Activated CD8-positive, alpha-beta memory T cell treated with anti-CD3 and anti-CD28 coated beads for 36 hours (primary cell): ENCODE data around the gene OBP2B. TPM values are rescaled to one million over a fixed set of nuclear protein-coding genes. Genes with fewer than 3 reads are reported as not detected.
"Not testable (repeated sequence)": the region's sequence is repeated elsewhere in the genome, so short reads cannot be mapped to it uniquely, and the experiment has no call there.

Source experiments
- CTCF ChIA-PET: fragments of 350-600 bp; sonication (Branson Sonifier 250); formaldehyde crosslinking; loops from one replicate; lab custom pipeline; 2021; ENCODE audit warnings: antibody characterized with exemption; lab: Charles Lee
- POLR2A ChIA-PET: fragments of 350-600 bp; sonication (Branson Sonifier 250); formaldehyde crosslinking; loops from one replicate; lab custom pipeline; 2021; ENCODE audit warnings: antibody characterized with exemption; lab: Charles Lee
- total RNA-seq, 2 experiments: library from RNA; stranded (reverse); gene quantifications; one replicate each; pipeline ENCODE4 v1.2.3, GENCODE V29; 2021

The OBP2B gene
- total RNA-seq, 2 experiments from 2014 or later: not detected

DNA sequence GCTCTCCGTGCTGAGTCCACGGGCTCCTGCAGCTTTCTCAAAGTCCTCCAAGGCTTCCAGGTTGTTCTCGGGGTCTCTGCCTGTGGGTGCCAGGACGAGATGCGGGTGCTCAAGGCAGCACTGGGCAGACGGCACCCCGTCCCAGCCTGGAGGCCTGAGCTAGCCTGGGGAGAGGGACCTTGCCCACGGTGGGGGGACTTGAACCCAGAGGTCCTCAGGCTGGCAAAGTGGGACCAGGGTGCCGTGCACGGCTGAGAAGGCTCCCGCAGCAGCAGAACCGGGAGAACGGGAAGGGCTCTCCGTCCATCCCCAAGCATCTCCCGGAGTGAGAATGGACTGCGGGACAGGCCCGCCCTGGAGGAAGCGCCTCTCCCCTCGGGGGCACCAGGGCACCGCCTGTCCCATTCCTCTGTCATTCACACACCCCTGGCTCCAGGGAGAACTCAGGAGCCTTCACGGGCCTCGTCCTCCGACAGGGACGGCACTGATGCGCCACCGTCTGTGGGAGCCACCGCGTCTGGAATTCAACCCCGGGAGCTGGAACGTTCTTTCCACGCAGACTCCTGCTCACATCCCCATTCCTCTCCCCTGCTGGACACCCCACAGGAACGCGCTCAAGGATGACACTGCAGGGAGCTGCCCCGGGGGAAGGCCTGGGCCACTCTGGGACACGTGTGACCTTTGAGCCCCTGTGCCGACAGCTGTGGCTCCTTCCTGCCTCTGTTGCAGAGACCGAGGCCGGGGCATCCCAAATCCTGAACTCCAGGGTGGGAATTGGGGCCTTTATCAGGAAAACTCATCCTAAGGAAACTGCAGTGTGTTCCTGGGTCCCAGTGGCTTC, 16.3 kb upstream of the OBP2B start:
- CTCF ChIA-PET: no interaction called here
- POLR2A ChIA-PET: no interaction called here

DNA sequence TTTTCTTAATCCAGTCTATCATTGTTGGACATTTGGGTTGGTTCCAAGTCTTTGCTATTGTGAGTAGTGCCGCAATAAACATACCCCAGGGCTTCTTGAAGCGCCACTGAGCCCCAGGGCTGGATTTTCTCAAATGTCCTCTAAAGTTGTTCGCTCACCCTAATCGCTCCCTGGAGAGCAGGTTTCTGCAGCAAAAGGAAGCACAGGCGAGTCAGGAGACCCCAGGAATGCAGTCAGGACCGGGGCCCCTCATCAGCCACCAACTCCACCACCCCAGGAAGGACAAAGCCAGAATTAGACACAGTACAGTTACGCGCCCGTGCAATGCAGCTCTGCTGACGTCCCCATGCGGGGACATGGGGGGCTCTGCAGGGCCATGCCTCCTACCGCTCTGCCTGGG, 15.7 kb upstream of the OBP2B start:
- ChIA-PET POLR2A (no interaction called here), CTCF (no interaction called here)

DNA sequence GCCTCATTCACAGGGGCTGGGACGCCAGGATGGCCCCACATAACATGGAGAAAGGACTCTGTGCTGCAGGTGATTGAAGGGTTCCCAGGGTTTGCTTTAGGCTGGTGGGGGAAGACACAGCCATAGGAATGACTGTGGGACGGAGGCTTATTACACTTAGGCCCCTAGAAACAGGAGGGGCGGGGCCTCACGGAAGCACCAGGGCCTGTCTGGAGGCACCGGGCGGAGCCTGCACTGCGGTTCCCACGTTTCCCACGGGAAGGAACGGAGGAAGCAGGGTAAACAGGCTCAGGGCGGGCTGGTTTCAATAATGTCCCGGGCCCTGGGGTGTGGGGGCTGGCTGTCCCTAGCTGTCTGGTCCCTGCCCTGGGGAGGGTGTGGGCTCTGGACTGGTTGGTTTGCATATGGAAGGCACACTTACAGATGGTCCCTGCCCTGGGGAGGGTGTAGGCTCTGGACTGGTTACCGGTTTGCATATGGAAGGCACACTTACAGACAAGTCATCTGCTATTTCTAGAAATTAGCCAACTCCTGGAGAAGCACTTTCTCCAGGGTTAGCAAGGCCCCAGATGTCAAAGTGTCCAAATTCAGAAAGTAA, 14.2 kb upstream of the OBP2B start:
- POLR2A ChIA-PET, CTCF ChIA-PET: not testable (repeated sequence)

DNA sequence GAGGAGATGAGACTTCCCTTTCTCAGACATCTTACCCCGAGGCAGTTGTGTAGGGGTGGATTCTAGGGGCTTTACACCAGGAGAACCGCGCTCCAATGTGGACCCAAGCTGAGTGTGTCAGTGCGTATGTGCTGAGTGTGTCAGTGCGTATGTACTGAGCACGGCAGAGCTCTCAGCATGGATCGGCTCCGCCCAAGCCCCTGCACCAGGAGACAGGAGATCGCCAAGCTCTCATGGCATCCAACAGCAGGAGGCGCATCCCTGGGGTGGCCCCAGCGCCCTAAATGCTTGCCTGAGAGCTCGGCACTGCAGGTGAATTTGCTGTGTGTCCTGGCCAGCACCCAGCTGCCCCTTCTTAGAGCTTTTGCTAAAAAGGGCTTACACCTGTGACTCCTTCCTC, 12.9 kb upstream of the OBP2B start:
- POLR2A ChIA-PET, CTCF ChIA-PET: not testable (repeated sequence)

DNA sequence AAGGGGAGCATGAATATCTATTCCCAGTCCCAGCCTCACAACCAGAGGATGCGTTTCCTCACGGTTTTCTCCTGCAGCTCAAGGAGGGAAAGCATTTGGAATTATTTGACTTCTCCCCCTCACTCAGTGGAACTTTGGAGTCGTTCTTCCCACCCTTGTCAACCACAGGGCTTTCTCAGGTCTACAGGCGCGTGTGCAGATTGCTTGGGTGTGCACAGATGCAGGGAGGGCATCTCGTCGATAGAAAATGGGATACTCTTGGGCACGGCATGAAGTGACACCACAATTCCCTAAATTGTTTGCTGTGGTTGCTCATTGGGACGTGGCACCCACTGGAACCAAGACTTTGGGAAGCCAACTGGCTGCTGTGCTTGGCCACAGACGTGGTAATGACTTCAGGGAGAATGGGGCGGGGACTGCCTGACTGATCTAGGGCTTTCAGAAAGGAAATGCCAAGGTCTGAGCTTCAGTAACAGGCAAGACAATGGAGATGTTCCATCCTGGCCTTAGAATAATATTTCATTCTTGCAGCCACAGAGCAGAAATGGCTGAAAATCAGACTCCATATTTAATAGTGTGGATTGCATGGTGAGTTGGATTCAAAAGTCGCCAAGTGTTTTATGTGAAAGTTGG, 12.2 kb upstream of the OBP2B start:
- ChIA-PET CTCF (no interaction called here), POLR2A (no interaction called here)

DNA sequence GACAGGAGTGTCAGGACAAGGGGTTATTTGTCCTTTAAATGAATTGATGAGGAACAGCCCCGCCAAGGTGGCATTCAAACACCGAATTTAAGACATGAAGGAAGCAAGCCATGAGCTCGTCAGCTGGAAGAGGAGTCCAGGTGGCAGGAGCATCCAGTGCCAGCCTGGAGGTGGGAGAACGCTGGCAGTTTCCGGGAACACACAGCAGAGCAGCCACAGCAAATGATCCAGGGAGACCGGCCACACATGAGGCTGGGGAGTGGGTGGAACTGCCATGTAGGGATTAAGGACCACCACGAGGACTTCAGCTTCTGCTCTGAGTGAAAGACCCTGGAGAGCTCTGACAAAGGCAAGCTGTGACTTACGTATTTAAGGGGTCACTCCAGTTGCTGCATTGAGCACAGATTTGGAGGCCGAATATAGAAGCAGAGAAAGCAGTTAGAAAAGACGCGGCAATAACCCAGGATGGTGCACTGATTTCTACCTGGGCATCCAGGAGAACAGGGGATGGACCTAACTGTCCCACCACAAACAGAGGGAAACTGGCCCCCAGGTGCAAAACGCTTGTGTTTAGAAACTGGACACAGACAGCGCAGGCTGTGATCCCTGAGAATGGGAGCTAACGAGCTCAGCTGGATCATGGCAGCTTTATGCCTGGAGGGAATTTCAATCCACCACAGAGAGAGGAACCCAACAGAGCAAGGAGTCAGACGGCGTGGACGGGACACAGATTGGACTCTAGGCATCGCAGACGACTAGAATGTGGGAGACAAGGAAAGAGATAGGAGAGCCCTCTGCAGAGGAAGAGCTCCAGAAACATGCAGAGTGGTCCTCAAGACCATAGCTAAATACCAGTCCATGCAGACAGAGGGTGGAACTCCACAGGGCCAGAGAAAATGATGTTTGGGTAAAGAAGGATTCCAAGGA, 9.3 kb upstream of the OBP2B start:
- POLR2A ChIA-PET, CTCF ChIA-PET: not testable (repeated sequence)

DNA sequence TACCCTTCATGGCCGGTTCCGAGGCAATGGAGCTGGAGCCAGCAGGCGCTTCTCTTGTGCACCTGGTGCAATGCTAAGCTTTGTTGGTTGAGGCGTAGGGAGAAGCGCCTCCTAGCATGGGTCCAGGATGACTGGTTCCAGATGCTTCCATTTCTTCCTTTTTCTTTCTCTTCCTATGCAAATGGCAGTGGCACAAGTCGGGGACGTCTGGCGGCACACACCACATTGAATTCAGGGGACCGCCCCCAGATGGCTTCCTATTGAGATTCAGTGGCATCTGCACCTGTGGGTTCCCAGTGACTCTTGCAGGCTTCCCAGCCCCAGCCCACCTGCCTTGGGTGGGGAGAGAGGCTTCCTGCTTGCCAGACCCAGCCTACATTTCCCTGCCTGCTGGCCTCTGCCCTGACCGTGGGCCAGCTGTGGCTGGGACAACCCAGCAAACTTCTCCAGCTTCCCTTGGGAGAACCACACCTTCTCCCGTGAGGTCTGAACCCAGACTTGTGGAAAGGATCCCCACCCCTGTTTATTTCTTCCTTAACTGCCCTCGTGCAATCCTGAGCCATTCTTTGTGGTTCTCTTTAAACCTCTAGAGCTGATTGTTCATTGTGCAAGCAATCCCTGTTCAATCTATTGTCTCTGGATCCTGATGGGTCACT, 8.4 kb upstream of the OBP2B start:
- POLR2A ChIA-PET, CTCF ChIA-PET: not testable (repeated sequence)

DNA sequence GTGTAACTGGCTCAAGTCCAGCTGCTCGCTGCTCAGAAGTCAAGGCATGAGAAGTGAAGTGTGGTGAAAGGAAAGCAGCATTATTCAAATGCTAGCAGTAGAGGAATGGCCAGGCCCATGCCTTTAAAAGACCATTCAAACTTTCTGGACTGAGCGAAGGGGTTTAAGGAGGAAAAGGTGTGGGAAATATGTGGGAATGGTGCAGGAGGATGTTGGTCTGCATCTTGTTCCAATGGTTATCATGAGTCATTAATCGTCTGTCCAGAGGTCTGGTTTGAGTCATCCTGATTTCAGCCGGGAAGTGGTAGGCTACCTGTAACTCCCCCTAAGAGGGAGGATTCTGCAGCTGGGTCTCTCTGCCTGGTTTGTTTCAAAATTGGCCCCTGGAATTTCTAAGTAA, 5.2 kb upstream of the OBP2B start:
- POLR2A ChIA-PET, CTCF ChIA-PET: not testable (repeated sequence)

DNA sequence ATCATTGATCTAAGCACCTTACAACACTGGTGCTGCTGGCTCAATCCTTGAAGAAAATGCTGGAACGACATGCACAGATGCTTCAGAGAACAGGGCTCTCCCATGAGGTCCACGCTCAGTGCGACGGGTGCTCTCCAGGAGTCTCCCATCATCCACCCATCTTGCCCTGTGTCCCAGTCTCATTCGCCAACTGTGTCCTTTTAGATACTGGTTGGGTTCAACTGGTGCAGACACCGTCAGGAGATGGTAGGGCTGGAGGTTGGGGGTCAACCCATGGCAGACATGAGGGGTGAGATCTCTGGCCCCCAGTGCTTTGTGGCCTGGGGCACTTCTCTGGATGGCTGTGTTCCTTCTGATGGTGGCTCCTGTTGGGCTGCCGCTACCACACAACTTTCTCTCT, 1.6 kb upstream of the OBP2B start:
- CTCF ChIA-PET: no interaction called here
- POLR2A ChIA-PET: no interaction called here

DNA sequence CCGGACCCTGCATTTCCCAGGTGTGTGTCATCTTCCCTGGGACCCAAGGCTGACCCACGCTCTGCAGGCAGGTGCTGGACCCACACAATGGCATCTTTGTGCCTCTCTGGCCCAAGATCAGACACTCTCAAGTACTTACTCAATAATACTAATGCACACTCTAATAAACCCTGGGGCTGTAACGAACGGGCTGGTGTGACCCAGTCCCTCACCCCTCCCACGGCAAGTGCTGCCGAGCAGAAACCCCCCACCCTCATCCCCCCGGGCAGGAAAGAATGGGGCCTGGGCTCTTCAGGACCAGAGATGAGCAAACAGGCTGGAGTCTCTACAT, 1.1 kb upstream of the OBP2B start:
- ChIA-PET CTCF (no interaction called here), POLR2A (no interaction called here)

DNA sequence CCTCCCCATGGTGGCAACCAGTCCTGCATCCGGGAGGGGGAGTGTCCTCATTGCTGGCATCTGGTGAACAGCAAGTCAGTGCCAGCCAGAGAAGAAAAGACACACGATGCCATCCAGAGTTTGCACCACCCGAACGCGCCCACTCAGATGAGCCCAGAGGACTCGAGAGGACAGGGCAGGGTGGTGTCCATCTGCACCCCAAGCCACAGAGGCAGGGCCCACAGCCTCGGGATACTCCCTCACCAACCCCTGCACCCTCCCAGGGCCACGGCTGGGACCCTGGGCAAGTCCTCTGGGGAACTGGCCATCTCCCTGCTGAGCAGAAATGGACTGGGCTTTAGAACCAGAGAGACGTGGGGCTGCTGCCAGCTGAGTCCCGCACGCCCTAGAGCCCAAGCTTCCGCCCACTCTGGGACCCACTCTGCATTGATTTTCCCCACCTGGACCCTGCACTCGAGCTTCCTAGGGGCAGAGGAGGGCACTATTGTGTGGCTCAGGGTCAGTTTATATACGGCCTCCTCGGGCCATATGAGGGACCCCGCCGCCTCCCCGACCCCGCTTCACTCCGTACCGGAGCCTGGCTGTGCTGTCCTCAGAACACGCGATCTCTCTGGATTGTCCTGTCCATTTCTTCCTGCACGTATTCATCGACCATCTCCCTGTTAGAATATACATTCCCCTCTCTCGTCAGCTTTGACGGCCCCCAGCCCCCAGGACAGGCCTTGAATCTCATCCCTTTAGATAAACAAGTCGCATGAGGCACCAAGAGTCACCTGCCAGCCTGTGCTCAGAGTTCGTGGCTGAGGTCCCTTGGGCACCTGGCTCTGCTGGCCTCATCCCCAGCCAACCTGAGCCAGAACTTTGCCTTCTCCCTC, 514 bp upstream of the OBP2B start:
- CTCF ChIA-PET, POLR2A ChIA-PET: not testable (repeated sequence)

DNA sequence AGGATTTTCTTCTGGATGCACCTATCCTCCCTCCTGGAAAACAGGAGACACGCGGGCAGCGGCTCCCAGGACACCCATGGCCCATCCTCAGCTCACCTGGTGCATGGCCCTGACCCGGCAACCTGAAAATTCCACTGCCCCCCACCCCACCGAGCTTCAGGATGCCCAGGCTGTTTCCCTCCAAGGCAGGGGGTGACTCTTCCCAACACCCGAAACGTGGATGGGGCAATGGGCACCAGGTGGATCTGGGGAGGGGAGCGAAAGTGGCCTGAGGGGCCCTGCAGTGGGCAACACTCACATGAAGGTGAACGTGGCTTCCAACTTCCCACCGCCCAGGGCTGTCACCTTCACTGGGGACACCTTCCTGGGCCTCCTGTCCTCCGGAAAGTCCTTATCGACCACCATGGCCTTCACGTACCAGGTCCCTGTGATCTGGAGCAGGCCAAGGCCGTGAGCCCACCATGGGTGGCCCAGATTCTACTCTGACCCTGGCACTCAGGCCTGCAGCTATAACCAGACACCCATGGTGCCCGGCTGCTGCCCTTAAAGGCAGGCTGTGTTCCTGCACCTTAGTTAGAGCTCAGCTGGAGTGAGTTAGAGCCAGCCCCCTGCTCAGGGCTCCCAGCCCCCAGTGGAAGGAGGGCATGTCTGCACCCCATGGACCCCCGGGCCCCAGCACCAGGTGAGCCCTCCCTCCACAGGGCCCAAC, 725 bp downstream of the OBP2B start:
- CTCF ChIA-PET, POLR2A ChIA-PET: not testable (repeated sequence)

DNA sequence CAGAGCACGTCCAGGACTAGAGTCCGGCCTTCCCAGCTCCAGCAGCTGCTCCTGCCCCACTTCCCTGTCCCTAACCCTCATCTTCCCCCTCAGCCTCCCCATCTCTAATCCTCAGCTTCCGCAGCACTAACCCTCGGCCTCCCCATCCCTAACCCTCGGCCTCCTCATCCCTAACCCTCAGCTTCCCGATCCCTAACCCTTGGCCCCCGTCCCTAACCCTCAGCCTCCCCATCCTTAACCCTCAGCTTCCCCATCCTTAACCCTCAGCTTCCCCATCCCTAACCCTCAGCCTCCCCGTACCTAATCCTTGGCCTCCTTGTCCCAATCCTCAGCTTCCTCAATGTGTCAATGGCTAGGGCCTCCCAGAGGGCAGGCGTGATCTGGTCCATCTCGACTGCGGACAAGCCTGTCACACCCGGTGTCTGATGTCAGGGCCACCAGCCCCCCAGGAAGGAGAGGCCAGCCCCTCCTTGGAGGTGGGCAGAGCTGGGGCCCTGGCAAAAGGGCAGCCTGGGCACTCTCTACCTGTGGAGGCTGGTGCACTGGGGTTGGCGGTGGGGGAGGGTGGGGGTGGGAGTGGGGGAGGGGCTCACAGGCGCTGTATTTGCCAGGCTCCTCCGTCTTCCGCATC, 1.4 kb downstream of the OBP2B start:
- POLR2A ChIA-PET: no interaction called here
- CTCF ChIA-PET: no interaction called here

DNA sequence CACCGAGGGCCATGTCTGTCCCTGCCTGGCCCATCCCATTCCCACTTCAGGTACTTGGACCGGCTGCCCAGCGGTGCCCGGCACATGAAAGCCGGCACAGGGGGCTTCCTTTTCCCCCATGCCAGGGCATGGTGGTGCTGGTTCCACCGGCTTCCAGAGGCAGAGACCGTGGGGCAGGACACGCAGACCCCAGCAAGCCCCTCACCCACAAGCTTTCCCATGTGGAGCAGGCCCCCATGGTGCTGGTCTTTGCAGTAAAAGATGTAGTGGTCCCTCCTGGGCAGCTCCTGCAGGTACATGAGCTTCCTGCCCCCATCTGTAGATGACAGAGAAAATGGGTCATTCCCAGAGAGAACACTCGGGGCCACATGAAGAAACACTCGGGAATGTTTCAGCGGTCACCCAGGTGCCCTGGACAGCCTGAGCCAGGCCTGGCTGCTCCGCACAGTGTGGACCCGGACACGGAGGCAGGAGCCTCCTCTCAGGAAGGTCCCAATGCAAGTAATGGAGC, 2.0 kb downstream of the OBP2B start:
- CTCF ChIA-PET: no interaction called here

DNA sequence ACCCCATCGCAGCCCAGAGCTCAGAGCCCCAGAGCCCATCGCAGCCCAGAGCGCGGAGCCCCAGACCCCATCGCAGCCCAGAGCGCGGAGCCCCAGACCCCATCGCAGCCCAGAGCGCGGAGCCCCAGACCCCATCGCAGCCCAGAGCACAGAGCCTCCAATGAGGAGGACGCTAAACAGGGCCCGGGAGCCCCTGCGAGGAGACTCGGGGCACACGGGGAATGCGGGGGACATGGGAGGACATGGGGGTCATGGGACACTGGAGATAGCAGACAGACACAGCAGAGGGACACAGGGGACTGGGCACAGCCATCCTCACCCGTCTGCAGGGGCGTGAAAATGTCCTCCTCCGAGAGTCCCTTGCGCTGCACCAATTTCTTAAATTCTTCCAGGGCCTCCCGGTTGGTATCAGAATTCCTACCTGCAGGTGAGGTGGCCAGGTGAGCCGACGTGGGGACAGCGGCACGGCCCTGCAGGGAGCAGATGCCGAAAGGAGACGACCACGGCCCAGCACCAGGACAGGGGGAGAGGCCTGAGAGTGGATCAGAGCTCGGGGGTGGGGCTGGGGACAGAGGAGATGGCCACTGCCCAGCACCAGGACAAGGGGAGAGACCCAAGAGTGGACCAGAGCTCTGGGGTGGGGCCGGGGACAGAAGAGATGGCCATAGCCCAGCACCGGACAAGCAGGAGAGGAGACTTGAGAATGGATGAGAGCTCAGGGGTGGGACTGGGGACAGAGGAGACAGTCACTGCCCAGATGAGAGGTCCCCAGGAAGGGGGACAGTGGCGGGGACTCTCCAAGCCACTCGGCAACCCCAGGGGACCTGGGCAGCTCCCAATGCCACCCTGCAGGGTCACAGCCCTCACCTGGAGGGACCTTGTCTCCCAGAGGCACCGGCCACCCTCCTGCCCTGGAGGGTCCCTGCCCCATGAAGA, 2.8 kb downstream of the OBP2B start:
- POLR2A ChIA-PET: no interaction called here
- CTCF ChIA-PET: no interaction called here

More for the DNA sequence above, 2.0 kb downstream of the OBP2B start:
- POLR2A ChIA-PET: no interaction called here

DNA sequence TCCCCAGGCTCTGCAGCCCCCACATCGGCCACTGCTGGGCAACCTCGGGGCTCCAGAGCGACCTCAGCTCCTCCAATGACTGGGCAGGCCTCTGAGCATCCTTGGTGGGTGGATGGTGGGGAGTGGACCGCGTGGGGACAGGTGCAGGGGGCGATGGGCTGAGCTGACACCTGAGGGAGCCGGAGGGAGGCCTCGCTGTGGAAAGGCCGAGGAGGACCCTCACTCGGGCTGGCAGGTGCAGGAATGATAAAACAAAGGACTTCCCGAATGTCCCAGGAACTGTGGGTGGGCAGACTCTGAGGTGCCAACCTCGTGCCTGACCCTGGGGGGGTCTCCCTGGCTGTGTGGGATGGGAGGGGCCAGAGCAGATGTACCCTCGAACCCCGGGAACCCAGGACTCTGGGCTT, 3.6 kb downstream of the OBP2B start:
- CTCF ChIA-PET, POLR2A ChIA-PET: not testable (repeated sequence)
